Skin epidermis (tissue), 12 donors: ENCODE data around the gene SBK1.
A peak's percentile ranks its signal among the peaks of the same experiment; 100 is the strongest.

Experiments used
- H3K27ac ChIP-seq, 21 experiments: fragments of 200-600 bp; sonication (generic) in 11 of 21; one replicate each; pipeline ENCODE4 v1.5.0; 2020; ENCODE audit warnings: mild to moderate bottlenecking in 3 of 21, inconsistent platforms in 2 of 21, moderate library complexity in 2 of 21
- H3K4me3 ChIP-seq, 7 experiments: fragments of 200-600 bp; sonication (generic) in 2 of 7; one replicate each; pipeline ENCODE4 v1.5.0; 2020; ENCODE audit warnings: inconsistent platforms in 2 of 7, mild to moderate bottlenecking in 2 of 7, moderate library complexity in 1 of 7

SBK1 gene

GRCh38 chr16:28280881-28281836, 11.2 kb upstream of the SBK1 start:
- Histone ChIP-seq H3K27ac (no peak overlapping the region), H3K4me3 (no peak overlapping the region)

DNA sequence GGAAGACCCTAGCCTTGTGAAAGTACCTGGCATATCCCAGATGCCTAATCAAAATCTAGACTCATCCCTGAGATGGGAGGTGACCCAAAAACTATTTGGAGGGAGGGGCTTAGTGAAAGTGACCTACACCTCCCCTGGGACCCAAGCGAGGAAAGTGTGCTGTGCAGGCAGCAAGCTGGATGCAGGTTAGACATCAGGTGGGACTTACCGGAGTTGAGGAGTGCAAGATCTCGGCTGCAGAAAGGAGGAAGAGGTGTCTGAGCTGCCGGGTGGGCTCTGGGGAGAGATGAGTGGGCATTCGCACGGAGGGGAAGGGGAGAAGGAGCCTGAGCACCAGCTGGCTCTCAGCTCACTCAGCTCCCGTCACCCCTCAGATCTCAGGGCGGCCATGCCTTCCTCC, 10.3 kb upstream of the SBK1 start:
- Histone ChIP-seq H3K27ac (no peak overlapping the region), H3K4me3 (no peak overlapping the region)

DNA sequence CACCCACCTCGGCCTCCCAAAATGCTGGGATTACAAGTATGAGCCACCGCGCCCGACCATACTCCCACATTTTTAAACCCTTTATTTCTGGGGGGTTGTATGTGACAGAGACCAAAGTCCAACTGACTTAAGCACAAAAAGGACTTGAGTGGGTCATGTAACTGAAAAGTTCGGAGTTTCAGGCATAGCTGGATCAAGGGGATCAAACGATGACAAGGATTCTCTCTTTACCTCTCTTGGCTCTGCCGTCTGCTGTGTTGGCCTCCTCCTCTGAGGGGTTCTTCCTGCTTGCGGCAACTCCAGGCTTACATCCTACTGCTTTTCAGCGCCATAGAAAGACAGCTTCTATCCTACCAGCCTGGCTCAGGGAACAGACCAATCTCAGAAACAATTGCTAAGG, 9.2 kb upstream of the SBK1 start:
- no peak overlapping the region for H3K27ac ChIP-seq
- H3K4me3 ChIP-seq = no peak overlapping the region

DNA sequence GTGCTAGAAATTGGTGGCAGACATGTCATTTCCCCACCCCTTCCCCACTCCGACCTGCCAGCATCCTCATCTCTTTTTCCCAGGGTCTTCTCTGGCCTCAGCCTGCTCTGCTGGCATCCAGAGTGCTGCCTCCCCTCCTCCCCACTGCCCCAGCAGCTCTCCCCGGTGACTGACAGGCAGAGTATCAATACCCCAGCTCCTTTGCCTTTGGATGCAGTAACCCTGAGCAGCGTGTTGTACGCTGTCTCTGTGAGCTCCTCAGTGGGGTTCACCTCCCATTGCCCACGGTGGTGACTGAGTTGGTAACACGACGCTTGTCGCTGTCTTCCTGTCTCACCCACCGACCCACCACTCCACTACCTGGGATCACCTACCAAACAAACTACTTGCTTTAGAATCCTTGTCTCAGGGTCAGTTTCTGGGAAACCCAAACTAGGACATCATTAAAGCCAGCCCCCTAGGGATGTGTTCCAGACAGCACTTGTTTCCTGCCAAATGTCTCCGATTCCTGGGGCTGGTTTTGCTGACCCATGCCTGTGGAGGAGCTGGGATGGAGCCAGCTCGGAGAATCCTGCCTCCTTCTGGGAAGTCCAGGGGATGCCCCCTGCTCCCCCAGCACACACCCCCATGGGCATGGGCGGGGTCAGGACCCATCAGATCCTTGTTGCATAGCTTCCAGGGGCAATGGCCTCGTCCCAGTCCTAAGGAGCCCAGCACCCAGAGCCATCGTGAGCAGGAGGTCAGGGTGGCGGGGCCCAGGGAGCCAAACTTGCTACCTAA, 8.3 kb upstream of the SBK1 start:
- no peak overlapping the region for H3K4me3 ChIP-seq
- no peak overlapping the region for H3K27ac ChIP-seq

DNA sequence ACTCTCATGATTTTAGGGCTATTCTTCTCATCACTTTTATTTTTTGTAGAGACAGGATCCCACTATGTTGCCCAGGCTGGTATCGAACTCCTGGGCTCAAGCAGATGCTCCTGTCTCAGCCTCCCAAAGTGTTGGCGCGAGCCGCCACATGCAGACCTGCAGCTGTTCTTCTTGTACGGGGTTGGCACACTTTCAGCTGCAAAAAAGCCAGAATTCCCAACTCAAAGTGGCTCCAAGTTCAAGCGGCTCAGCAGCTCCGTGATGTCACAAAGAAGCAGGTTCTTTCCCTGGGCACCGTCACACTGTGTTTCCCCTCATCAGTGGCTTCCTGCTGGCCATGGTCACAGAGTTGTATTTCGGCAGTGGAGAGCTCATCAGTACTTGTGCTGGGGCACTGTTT, 6.7 kb upstream of the SBK1 start:
- Histone ChIP-seq H3K27ac (no peak overlapping the region), H3K4me3 (no peak overlapping the region)

DNA sequence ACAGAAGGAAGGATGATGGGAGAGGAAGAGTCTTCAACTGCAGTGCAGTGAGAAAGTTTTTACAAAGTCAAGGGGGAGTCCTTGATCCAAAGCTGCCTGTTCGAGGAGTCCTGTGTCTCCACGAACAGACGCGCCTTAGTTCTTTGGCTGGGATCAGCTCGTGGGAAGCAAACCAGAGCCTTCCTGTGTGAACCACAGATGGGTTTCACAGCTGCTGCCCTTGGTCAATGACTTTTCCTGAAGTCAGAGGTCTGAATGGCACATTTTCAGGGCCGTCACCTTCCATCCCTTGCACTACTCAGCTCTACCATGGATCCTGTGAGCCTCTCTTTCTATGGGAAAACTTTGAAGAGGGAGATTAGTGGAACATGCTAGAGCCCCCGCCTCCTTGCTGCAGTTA, 4.2 kb upstream of the SBK1 start:
- H3K4me3 ChIP-seq = no peak overlapping the region
- H3K27ac ChIP-seq = no peak overlapping the region

GRCh38 chr16:28289048-28289447, 3.3 kb upstream of the SBK1 start:
- no peak overlapping the region for H3K27ac ChIP-seq

GRCh38 chr16:28289939-28290858, 2.1 kb upstream of the SBK1 start:
- Histone ChIP-seq H3K4me3 (no peak overlapping the region), H3K27ac (no peak overlapping the region)

More at GRCh38 chr16:28289048-28289447, 3.3 kb upstream of the SBK1 start:
- no peak overlapping the region for H3K4me3 ChIP-seq

DNA sequence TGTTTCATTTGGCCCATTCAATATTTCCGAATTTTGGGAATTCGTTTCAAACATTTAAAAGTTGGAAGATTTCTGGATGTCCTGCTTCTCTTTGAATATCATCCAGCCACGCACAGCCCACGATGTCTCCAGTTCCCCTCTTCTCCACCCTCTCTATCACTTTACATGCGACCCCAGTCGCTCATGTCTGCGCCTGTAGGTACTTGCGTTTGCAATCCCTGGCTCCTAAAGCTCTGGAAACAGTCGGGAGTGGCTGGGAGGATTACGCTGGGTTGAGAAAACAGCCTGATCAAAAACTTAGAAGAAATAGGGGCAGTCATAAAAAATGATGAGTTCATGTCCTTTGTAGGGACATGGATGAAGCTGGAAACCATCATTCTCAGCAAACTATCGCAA, 1.5 kb upstream of the SBK1 start:
- no peak overlapping the region for H3K27ac ChIP-seq
- H3K4me3 ChIP-seq = no peak overlapping the region

- peak overlapping the region in 16 of 21 experiments; percentile 21 to 85 (median 68) for H3K27ac ChIP-seq
- H3K4me3 ChIP-seq = peak overlapping the region; percentile 38 to 64 (median 44)
Observed at GRCh38 chr16:28292731-28293600, 641 bp downstream of the SBK1 start.

DNA sequence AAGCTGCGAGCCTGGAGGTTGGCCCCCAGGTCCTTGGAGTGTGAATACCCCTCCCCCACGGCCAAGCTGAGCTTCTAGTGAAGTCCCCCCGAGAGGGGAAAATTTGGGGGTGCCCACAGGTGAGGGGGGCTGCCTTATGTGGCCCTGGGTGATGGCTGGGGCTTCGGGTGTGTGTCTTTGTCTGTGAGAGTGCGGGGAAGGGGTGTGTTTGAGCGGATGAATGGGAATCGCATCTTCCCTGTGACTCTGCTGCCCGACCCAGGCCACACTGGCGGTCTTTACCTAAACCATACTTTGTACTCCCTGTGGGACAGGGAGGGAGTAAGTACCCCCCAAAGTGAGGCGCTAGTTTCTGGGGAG, 1.3 kb downstream of the SBK1 start:
- H3K4me3 ChIP-seq = peak overlapping the region; percentile 38 to 64 (median 44)
- H3K27ac ChIP-seq = peak overlapping the region in 7 of 21 experiments; percentile 42 to 85 (median 80)

DNA sequence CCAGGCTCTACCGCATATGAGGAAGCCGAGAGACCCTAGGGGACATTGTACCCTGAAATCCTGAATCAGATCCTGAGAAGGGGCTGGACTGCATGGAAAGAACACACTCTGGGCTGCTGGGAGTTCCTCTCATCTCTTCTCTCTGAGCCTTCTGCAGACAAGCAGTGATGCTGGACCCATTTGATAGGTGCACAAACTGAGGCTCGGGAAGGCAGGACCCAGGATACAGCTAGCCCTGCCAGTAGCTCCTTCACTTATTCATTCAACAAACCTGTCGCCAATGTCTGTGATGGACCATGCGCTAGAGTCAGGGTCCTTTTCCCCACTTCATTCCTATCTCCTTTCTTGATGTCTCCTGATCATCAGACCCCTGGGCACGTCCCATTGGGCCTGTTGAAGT, 1.9 kb downstream of the SBK1 start:
- Histone ChIP-seq H3K4me3 (peak overlapping the region in 1 of 7 experiments; percentile 64), H3K27ac (peak overlapping the region in 1 of 21 experiments; percentile 85)

DNA sequence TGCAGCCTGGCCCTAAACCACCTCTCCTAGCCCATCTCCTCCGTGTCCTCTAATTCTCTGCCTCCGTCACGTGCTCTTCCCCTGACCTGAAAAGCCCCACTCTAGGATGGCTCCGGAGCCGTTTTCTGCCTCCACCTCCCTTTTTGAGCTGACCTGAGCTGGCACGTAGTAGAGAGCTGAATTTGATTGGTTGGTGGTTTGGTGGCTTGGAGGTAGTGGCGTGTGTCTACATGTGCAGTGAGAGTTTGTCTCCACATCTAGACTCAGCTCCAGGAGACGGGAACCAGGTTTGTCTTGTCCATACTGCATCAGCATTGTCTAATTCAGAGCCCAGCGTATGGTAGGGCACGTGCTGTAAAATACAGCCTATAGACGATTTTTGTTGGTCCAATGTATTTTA, 3.0 kb downstream of the SBK1 start:
- Histone ChIP-seq H3K4me3 (no peak overlapping the region), H3K27ac (no peak overlapping the region)

DNA sequence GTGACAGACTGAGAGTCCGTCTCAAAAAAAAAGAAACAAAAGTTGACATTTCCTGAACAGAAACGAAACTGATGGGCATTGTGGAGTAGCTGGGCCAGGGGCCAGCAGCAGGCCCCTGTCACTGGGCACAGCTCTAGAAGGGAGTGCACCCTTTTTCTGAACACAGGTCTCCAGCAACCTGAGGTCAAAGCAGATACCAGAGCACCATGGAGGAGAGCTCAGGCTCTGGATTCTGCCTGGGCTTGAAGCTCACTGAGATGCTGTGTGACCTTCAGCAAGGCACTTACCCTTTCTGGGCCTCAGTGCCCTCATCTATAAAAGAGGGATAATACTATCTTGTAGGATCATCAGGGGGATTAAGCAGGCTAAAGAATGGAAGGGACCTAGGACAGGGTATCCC, 5.0 kb downstream of the SBK1 start:
- H3K27ac ChIP-seq = no peak overlapping the region
- H3K4me3 ChIP-seq = no peak overlapping the region

GRCh38 chr16:28297784-28298510, 5.6 kb downstream of the SBK1 start:
- H3K27ac ChIP-seq = no peak overlapping the region

GRCh38 chr16:28298511-28298878, 6.2 kb downstream of the SBK1 start:
- Histone ChIP-seq H3K4me3 (no peak overlapping the region), H3K27ac (no peak overlapping the region)

More at GRCh38 chr16:28297784-28298510, 5.6 kb downstream of the SBK1 start:
- H3K4me3 ChIP-seq = no peak overlapping the region

DNA sequence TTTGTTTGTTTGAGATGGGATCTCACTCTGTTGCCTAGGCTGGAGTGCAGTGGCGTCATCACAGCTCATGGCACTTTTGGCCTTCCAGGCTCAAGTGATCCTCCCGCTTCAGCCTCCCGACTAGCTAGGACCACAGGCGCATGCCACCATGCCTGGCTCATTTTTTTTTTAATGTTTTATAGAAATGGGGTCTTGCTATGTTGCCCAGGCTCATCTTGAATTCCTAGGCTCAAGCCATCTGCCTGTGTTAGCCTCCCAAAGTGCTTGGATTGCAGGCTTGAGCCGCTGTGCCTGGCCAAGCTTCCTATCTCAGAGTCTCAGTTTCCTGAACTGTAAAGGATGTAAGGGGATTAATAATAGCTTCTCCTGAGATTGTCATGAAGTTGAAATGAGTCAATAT, 8.0 kb downstream of the SBK1 start:
- Histone ChIP-seq H3K4me3 (no peak overlapping the region), H3K27ac (no peak overlapping the region)

DNA sequence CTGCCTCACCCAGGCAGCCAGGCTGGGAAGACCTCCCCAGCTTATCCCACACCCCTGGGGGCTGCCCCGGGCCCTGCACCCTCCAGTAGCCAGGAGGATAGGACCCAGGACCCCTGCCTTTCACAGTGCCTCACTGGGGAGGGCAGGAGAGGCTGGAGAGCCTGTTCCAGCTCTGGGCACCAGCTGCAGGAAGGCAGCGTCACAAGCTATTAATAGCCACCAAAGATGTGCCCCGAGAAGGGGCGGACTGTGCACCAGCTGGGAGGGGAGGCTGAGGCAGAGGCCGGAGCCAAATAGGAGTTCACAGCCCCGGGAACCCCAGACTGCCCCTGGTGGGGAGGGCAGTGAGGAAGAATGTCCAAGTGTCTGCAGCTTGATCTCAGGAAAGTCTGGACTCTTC, 8.8 kb downstream of the SBK1 start:
- Histone ChIP-seq H3K4me3 (no peak overlapping the region), H3K27ac (no peak overlapping the region)
